A549 (cell line): ENCODE measurements around the gene KLHL3. TPM values are rescaled to one million over a fixed set of nuclear protein-coding genes. Genes with fewer than 3 reads are reported as not detected.

Source experiments
- ATAC-seq, 2 experiments: fragments of 200-7000 bp in 1 of 2; fragments of >200 bp in 1 of 2; cut with Nextera tagmentation in 1 of 2; cut with Tn5 transposase in 1 of 2; 3 replicates each; pipeline versions ENCODE4 v1.8.0 to v1.9.1; 2018 to 2020; ENCODE audit warnings: mild to moderate bottlenecking in 1 of 2, moderate library complexity in 1 of 2
- CTCF ChIA-PET: fragments of 300-600 bp; sonication (Branson Sonifier 250); formaldehyde crosslinking; extraction: SDS; loops from one replicate; lab custom pipeline; 2021; ENCODE audit warnings: antibody characterized with exemption, inconsistent platforms; lab: Yijun Ruan, JAX
- POLR2A ChIA-PET: fragments of 350-600 bp; formaldehyde crosslinking; extraction: SDS; loops from one replicate; lab custom pipeline; 2021; ENCODE audit warnings: antibody characterized with exemption, inconsistent platforms; lab: Yijun Ruan, JAX
- DNase-seq, 2 experiments: peaks; one replicate each; pipeline versions ENCODE4 v3.0.0 to v3.0.0-alpha.2; 2011 to 2016; ENCODE audit warnings: low read depth in 1 of 2, low spot score in 1 of 2
- FAIRE-seq: peaks from 2 replicates; lab custom pipeline; 2011; peaks lifted over from hg19 to GRCh38; lab: Jason Lieb, UNC
- H3K27ac ChIP-seq, 2 experiments: fragments of >200 bp; sonication (Bioruptor Twin); formaldehyde crosslinking; 3 replicates each; pipeline ENCODE4 v1.5.1; 2016 to 2017
- H3K4me1 ChIP-seq: fragments of >200 bp; sonication (Bioruptor Twin); formaldehyde crosslinking; 3 replicates; pipeline ENCODE4 v1.6.1; 2016
- H3K4me2 ChIP-seq: fragments of >200 bp; sonication (Bioruptor Twin); formaldehyde crosslinking; 3 replicates; pipeline ENCODE4 v1.6.1; 2016
- H3K4me3 ChIP-seq: fragments of >200 bp; sonication (Bioruptor Twin); formaldehyde crosslinking; 3 replicates; pipeline ENCODE4 v1.5.1; 2016
- H3K9me3 ChIP-seq: fragments of >200 bp; sonication (Bioruptor Twin); formaldehyde crosslinking; 3 replicates; pipeline ENCODE4 v1.6.1; 2016
- CBX8 ChIP-seq: fragments of 200-600 bp; sonication (generic); IDR thresholded peaks from 2 replicates; pipeline ENCODE4 v1.6.1; 2016
- EHF ChIP-seq: fragments of 250-450 bp; sonication (Bioruptor Pico); IDR thresholded peaks from 2 replicates; pipeline ENCODE4 v1.5.0; 2020; ENCODE audit warnings: mild to moderate bottlenecking
- EHMT2 ChIP-seq: fragments of 200-600 bp; sonication (generic); IDR thresholded peaks from 2 replicates; pipeline ENCODE4 v1.6.1; 2016; ENCODE audit warnings: antibody characterized with exemption, low read depth, mild to moderate bottlenecking, moderate library complexity
- FOSB ChIP-seq: fragments of 250-450 bp; sonication (Bioruptor Pico); IDR thresholded peaks from 2 replicates; pipeline ENCODE4 v1.5.0; 2020; ENCODE audit warnings: mild to moderate bottlenecking, moderate library complexity
- FOXS1 ChIP-seq: fragments of 250-450 bp; sonication (Bioruptor Pico); IDR thresholded peaks from 2 replicates; pipeline ENCODE4 v1.5.0; 2020; ENCODE audit warnings: mild to moderate bottlenecking, moderate library complexity
- GATA3 ChIP-seq: IDR thresholded peaks from 2 replicates; pipeline ENCODE4 v1.6.1; 2012; ENCODE audit warnings: borderline replicate concordance
- HOXA7 ChIP-seq: fragments of 250-450 bp; sonication (Bioruptor Pico); IDR thresholded peaks from 2 replicates; pipeline ENCODE4 v1.5.0; 2020; ENCODE audit warnings: mild to moderate bottlenecking, moderate library complexity
- HOXB5 ChIP-seq: fragments of 250-450 bp; sonication (Bioruptor Pico); IDR thresholded peaks from 2 replicates; pipeline ENCODE4 v1.5.0; 2020; ENCODE audit warnings: mild to moderate bottlenecking, moderate library complexity
- JUN ChIP-seq, 2 experiments: fragments of >200 bp; sonication (Bioruptor Twin); formaldehyde crosslinking; IDR thresholded peaks; 2 replicates in 1 of 2; 3 replicates in 1 of 2; pipeline ENCODE4 v1.6.1; 2016 to 2017
- JUNB ChIP-seq: fragments of >200 bp; sonication (Bioruptor Twin); formaldehyde crosslinking; IDR thresholded peaks from 2 replicates; pipeline ENCODE4 v1.6.1; 2016
- MAZ ChIP-seq: fragments of 150-350 bp; IDR thresholded peaks from 2 replicates; pipeline ENCODE4 v1.6.1; 2014; ENCODE audit warnings: antibody characterized with exemption, low read depth, low read length, borderline replicate concordance
- MYC ChIP-seq: IDR thresholded peaks from 2 replicates; pipeline ENCODE4 v1.6.1; 2012; ENCODE audit warnings: mild to moderate bottlenecking, inconsistent platforms, low read length, improper control_type of control experiment, borderline replicate concordance
- NFE2L2 ChIP-seq: fragments of 150-350 bp; conservative IDR thresholded peaks from 2 replicates; pipeline ENCODE4 v1.6.1; 2014; ENCODE audit warnings: low read length
- NR3C1 ChIP-seq: fragments of >200 bp; sonication (Bioruptor Twin); formaldehyde crosslinking; IDR thresholded peaks from 3 replicates; pipeline ENCODE4 v1.6.1; 2017
- PHF8 ChIP-seq: fragments of 200-600 bp; sonication (generic); IDR thresholded peaks from 2 replicates; pipeline ENCODE4 v1.6.1; 2016; ENCODE audit warnings: low read depth, mild to moderate bottlenecking, antibody characterized with exemption, moderate library complexity, borderline replicate concordance
- POLR2AphosphoS2 ChIP-seq: conservative IDR thresholded peaks from 2 replicates; pipeline ENCODE4 v1.6.1; 2012; ENCODE audit warnings: low read length, improper control_type of control experiment, inconsistent platforms
- RARB ChIP-seq: fragments of 250-450 bp; sonication (Bioruptor Pico); IDR thresholded peaks from 2 replicates; pipeline ENCODE4 v1.8.0; 2021; ENCODE audit warnings: mild to moderate bottlenecking, moderate library complexity
- RCOR1 ChIP-seq: fragments of 150-350 bp; IDR thresholded peaks from 2 replicates; pipeline ENCODE4 v1.6.1; 2014; ENCODE audit warnings: antibody characterized with exemption, low read length, low read depth
- SMC3 ChIP-seq: fragments of >200 bp; sonication (Bioruptor Twin); formaldehyde crosslinking; IDR thresholded peaks from 3 replicates; pipeline ENCODE4 v1.6.1; 2018; ENCODE audit warnings: inconsistent platforms
- ZC3H11A ChIP-seq: fragments of 450-650 bp; IDR thresholded peaks from 2 replicates; pipeline ENCODE4 v1.6.1; 2014; ENCODE audit warnings: antibody characterized with exemption, mild to moderate bottlenecking
- ZFP36 ChIP-seq: fragments of 450-650 bp; IDR thresholded peaks from 2 replicates; pipeline ENCODE4 v1.6.1; 2014; ENCODE audit warnings: borderline replicate concordance; ENCODE audit not compliant: partially characterized antibody
- WGBS: methylation state at CpG from one replicate; pipeline ENCODE4 v1.1.6; 2017; ENCODE audit errors: missing lambda C conversion rate; 5-methylcytosine and 5-hydroxymethylcytosine counted together
- polyA plus RNA-seq, 4 experiments: library from polyadenylated mRNA; depleted of rRNA in 3 of 4; stranded (reverse); fragments of >200 nt; fragmentation: RNase III in 1 of 4; extraction: RNeasy Plus Mini Kit Qiagen cat#74134 plus additional on column Dnase treatment in 1 of 4; gene quantifications; 2 replicates in 3 of 4; 3 replicates in 1 of 4; pipeline ENCODE4 v1.2.3, GENCODE V29; 2011 to 2017
- TF ChIP-seq, protein P1 (sequence below): IDR thresholded peaks from 2 replicates; pipeline ENCODE4 v1.6.1; 2012; ENCODE audit warnings: low read depth, borderline replicate concordance
- TF ChIP-seq, protein P2 (sequence below): fragments of >200 bp; sonication (Bioruptor Twin); formaldehyde crosslinking; IDR thresholded peaks from 3 replicates; pipeline ENCODE4 v1.5.1; 2016
- TF ChIP-seq, protein P3 (sequence below): fragments of 200-600 bp; sonication (generic); IDR thresholded peaks from 2 replicates; pipeline ENCODE4 v1.6.1; 2016; ENCODE audit warnings: antibody characterized with exemption, mild to moderate bottlenecking, moderate library complexity

Gene KLHL3
- polyA plus RNA-seq, 2 of the 4 experiments (the other 2 are of a cell fraction), result 0.35 to 1.1 TPM

DNA sequence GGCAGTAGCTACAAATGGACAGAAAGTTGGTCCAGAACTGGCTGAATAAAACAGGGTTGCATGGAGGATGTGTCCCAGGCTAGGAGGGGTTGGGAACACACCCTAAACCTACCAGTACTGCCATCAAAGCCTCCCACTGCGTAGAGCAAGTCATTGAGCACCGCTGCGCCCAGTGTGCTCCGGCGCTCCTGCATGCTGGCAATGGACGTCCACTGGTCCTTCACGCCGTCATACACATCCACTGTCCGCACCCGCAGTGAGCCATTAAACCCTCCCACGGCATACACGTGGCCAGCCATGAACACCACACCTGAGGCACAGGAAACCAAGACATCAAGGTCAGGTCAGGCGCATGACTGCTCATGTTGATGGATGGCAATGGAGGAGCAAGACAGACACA is 97.0 kb downstream of the KLHL3 start:
- TF ChIP-seq EHMT2 (no peak), HOXA7 (CRISPR knock-in tag) (no peak), FOSB (CRISPR knock-in tag) (no peak), MAZ (no peak)
- 84% methylated on average over 13 of the region's 13 CpGs for WGBS
- Histone ChIP-seq H3K27ac (no peak overlapping the region), H3K9me3 (peaks cover 9% of the 10 kb centered on the region; the same call in 2 of the 3 replicates), H3K4me1 (no peaks in the 10 kb centered on the region), H3K4me2 (no peak overlapping the region), H3K4me3 (no peak overlapping the region)
- ATAC-seq (no peak), DNase-seq (no peak), FAIRE-seq (no peak)
- ChIA-PET CTCF (interaction anchor here (1.4 to 7.8 kb wide), 3 partner anchors 10 to 140 kb away, joined by 4 to 62 read pairs (median 11); no protein-coding TSS in a partner anchor), POLR2A (no interaction called here)

DNA sequence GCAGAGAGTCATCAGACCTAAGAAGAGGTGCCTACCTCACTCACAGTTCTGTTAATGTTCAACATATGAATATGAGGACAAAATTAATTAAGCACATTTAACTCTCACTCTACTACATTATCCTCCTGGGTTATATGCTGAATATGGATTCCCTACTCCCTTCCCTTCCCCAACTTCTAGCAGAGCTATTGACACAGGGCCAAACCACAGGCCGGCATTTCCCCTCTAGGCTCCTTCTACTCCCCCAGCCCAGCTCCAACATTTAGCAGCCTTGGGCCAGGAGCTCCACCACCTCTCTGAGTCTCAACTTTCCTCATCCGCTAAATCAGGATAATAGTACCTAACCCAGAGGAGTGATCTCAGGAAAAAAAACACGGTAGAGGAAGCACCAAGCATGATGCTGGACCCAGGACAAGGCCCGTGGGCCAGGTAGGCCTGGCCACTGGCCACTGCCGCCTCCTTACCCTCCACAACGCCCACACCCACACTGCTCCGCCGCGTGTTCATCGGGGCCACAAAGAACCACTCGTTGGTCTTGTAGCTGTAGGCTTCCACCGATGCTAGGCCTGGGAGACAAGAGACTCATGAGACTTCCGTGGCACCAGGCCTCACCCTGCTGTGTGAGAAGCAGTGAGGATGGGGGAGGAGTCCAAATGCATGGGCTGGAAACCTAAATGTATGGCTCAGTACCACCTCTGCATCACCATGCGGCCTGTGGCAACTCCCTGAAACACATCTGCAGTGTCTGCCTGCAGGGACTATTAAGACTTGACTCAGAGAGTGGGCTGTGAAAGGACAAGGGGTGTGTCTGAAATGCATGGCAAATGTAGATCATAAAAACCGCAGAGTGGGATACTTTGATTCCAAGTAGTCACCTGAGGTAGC is 98.8 kb downstream of the KLHL3 start:
- POLR2A ChIA-PET, result no interaction called here
- ATAC-seq, result no peak
- TF ChIP-seq MYC (no peak), POLR2AphosphoS2 (no peak), HOXA7 (CRISPR knock-in tag) (no peak), SMC3 (no peak), ZC3H11A (no peak), JUN (IDR thresholded peaks at IDR 0.05) (no peak), ZFP36 (no peak), RCOR1 (no peak), EHF (CRISPR knock-in tag) (no peak), CBX8 (no peak), HOXB5 (no peak), NR3C1 (no peak)
- TF ChIP-seq, protein P1, sequence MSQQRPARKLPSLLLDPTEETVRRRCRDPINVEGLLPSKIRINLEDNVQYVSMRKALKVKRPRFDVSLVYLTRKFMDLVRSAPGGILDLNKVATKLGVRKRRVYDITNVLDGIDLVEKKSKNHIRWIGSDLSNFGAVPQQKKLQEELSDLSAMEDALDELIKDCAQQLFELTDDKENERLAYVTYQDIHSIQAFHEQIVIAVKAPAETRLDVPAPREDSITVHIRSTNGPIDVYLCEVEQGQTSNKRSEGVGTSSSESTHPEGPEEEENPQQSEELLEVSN, result no peak
- TF ChIP-seq, protein P2, sequence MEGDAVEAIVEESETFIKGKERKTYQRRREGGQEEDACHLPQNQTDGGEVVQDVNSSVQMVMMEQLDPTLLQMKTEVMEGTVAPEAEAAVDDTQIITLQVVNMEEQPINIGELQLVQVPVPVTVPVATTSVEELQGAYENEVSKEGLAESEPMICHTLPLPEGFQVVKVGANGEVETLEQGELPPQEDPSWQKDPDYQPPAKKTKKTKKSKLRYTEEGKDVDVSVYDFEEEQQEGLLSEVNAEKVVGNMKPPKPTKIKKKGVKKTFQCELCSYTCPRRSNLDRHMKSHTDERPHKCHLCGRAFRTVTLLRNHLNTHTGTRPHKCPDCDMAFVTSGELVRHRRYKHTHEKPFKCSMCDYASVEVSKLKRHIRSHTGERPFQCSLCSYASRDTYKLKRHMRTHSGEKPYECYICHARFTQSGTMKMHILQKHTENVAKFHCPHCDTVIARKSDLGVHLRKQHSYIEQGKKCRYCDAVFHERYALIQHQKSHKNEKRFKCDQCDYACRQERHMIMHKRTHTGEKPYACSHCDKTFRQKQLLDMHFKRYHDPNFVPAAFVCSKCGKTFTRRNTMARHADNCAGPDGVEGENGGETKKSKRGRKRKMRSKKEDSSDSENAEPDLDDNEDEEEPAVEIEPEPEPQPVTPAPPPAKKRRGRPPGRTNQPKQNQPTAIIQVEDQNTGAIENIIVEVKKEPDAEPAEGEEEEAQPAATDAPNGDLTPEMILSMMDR, result no peak
- no peak for DNase-seq
- H3K4me2 ChIP-seq, result no peak overlapping the region
- FAIRE-seq, result no peak
- H3K27ac ChIP-seq, result no peak overlapping the region
- CTCF ChIA-PET, result interaction anchor here (0.9 to 7.8 kb wide), 7 partner anchors 8 to 496 kb away, joined by 3 to 62 read pairs (median 4); no protein-coding TSS in a partner anchor
- peaks cover 9% of the 10 kb centered on the region; the same call in 2 of the 3 replicates for H3K9me3 ChIP-seq
- 66% methylated on average over 15 of the region's 15 CpGs for WGBS
- H3K4me1 ChIP-seq, result no peaks in the 10 kb centered on the region
- H3K4me3 ChIP-seq, result no peak overlapping the region

DNA sequence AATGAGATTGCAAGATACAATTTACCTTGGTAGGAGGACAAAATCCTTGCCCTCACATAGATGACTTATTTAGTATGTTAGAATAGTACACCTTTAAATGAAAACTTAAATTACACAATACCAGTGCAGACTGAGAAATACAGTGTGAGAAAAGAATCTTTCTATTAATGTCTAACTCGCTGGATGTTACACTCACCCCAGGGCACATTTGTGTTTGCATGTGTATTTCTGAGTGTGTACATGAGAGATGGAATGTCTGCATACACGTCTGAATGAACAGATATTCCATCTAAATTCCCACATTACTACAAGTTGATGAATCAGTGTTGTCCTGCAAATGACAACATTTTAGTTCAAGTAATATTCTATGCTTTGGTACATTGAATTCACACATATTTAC is 99.8 kb downstream of the KLHL3 start:
- peaks cover 9% of the 10 kb centered on the region; the same call in 2 of the 3 replicates for H3K9me3 ChIP-seq
- ChIA-PET CTCF (interaction anchor here (1.0 to 1.9 kb wide), 2 partner anchors 106 kb away, joined by 3 to 6 read pairs; no protein-coding TSS in a partner anchor), POLR2A (no interaction called here)
- H3K4me2 ChIP-seq, result no peak overlapping the region
- no peak for ATAC-seq
- WGBS, result 9% methylated on average over 2 of the region's 2 CpGs
- no peaks in the 10 kb centered on the region for H3K4me1 ChIP-seq
- no peak for DNase-seq
- FAIRE-seq, result no peak
- TF ChIP-seq EHMT2 (no peak), FOXS1 (CRISPR knock-in tag) (no peak), HOXA7 (CRISPR knock-in tag) (no peak), GATA3 (no peak), PHF8 (no peak), JUNB (no peak), ZC3H11A (no peak), NFE2L2 (no peak), CBX8 (no peak), POLR2AphosphoS2 (no peak), RARB (CRISPR knock-in tag) (no peak)
- TF ChIP-seq, protein P3, sequence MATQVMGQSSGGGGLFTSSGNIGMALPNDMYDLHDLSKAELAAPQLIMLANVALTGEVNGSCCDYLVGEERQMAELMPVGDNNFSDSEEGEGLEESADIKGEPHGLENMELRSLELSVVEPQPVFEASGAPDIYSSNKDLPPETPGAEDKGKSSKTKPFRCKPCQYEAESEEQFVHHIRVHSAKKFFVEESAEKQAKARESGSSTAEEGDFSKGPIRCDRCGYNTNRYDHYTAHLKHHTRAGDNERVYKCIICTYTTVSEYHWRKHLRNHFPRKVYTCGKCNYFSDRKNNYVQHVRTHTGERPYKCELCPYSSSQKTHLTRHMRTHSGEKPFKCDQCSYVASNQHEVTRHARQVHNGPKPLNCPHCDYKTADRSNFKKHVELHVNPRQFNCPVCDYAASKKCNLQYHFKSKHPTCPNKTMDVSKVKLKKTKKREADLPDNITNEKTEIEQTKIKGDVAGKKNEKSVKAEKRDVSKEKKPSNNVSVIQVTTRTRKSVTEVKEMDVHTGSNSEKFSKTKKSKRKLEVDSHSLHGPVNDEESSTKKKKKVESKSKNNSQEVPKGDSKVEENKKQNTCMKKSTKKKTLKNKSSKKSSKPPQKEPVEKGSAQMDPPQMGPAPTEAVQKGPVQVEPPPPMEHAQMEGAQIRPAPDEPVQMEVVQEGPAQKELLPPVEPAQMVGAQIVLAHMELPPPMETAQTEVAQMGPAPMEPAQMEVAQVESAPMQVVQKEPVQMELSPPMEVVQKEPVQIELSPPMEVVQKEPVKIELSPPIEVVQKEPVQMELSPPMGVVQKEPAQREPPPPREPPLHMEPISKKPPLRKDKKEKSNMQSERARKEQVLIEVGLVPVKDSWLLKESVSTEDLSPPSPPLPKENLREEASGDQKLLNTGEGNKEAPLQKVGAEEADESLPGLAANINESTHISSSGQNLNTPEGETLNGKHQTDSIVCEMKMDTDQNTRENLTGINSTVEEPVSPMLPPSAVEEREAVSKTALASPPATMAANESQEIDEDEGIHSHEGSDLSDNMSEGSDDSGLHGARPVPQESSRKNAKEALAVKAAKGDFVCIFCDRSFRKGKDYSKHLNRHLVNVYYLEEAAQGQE, result no peak
- no peak overlapping the region for H3K27ac ChIP-seq
- H3K4me3 ChIP-seq, result no peak overlapping the region
